Activated CD4-positive, alpha-beta T cell treated with anti-CD3 and anti-CD28 coated beads for 36 hours (primary cell): ENCODE results near the gene SLC35F6. TPM values are rescaled to one million over a fixed set of nuclear protein-coding genes. Genes with fewer than 3 reads are reported as not detected.
A peak's percentile ranks its signal among the peaks of the same experiment; 100 is the strongest.
"Not testable (repeated sequence)": the region's sequence is repeated elsewhere in the genome, so short reads cannot be mapped to it uniquely, and the experiment has no call there.

Source experiments
- ATAC-seq: fragments of 200-7000 bp; cut with Tn5 transposase; one replicate; pipeline ENCODE4 v1.10.0; 2021; ENCODE audit warnings: mild to moderate bottlenecking, moderate library complexity
- CTCF ChIA-PET: fragments of 350-600 bp; sonication (Branson Sonifier 250); formaldehyde crosslinking; loops from one replicate; lab custom pipeline; 2021; ENCODE audit warnings: antibody characterized with exemption; lab: Charles Lee
- POLR2A ChIA-PET: fragments of 350-600 bp; sonication (Branson Sonifier 250); formaldehyde crosslinking; loops from one replicate; lab custom pipeline; 2021; ENCODE audit warnings: antibody characterized with exemption, inconsistent platforms; lab: Charles Lee
- DNase-seq: peaks from one replicate; pipeline ENCODE4 v3.0.0-alpha.2; 2020
- H3K27ac Mint-ChIP-seq: one replicate; pipeline ENCODE4 v1.8.0; 2021; ENCODE audit warnings: mixed read lengths
- H3K27me3 Mint-ChIP-seq: one replicate; pipeline ENCODE4 v1.8.0; 2021; ENCODE audit warnings: mixed read lengths
- H3K36me3 Mint-ChIP-seq: one replicate; pipeline ENCODE4 v1.8.0; 2021; ENCODE audit warnings: low read depth, mixed read lengths
- H3K4me1 Mint-ChIP-seq: one replicate; pipeline ENCODE4 v1.8.0; 2021; ENCODE audit warnings: mixed read lengths
- H3K4me3 Mint-ChIP-seq: one replicate; pipeline ENCODE4 v1.8.0; 2021; ENCODE audit warnings: mild to moderate bottlenecking, moderate library complexity, mixed read lengths
- H3K9me3 Mint-ChIP-seq: one replicate; pipeline ENCODE4 v1.8.0; 2021; ENCODE audit warnings: low read depth, mixed read lengths
- intact Hi-C, 2 experiments: fragments of 100-400 bp; cut with DNase I in 1 of 2; cut with micrococcal nuclease in 1 of 2; formaldehyde crosslinking; loops; one replicate each; pipeline versions ENCODE4 v1.14.2 to v1.15.1; 2022 to 2024; cut with DNase I, micrococcal nuclease
- total RNA-seq, 2 experiments: library from RNA; stranded (reverse); gene quantifications; one replicate each; pipeline ENCODE4 v1.2.3, GENCODE V29; 2021

Gene SLC35F6
- total RNA-seq, 2 experiments from 2014 or later, result 5.0 to 5.6 TPM

GRCh38 chr2:26786207-26787028 is 22.3 kb downstream of the SLC35F6 start:
- Mint-ChIP-seq H3K4me3 (peak overlapping the region; percentile 80), H3K36me3 (peaks cover 31% of the 10 kb centered on the region), H3K27ac (peak overlapping the region; percentile 8), H3K27me3 (peaks cover 7% of the 10 kb centered on the region), H3K9me3 (peaks cover 5% of the 10 kb centered on the region), H3K4me1 (peaks cover 16% of the 10 kb centered on the region)
- ChIA-PET CTCF (interaction anchor here (0.6 to 1.1 kb wide), 3 partner anchors 60 to 434 kb away, joined by 3 read pairs; no protein-coding TSS in a partner anchor), POLR2A (interaction anchor here (0.6 to 1.0 kb wide), 2 partner anchors 56 to 60 kb away, joined by 3 read pairs; no protein-coding TSS in a partner anchor)
- peak; percentile 50 for DNase-seq
- intact Hi-C loops, result loop anchor here in 1 of 2 experiments (2.0 to 5.0 kb wide), 2 partner anchors 284 to 439 kb away; partner anchors contain the start of genes ADGRF3, OST4 and SELENOI
- peak; percentile 0 for ATAC-seq

GRCh38 chr2:26792720-26793119 is 28.6 kb downstream of the SLC35F6 start:
- ATAC-seq, result no peak
- peaks cover 62% of the 10 kb centered on the region for H3K36me3 Mint-ChIP-seq
- ChIA-PET POLR2A (no interaction called here), CTCF (interaction anchor here (1.0 kb wide), 1 partner anchor 19 kb away, joined by 3 read pairs; no protein-coding TSS in a partner anchor)
- H3K27ac Mint-ChIP-seq, result no peak overlapping the region
- intact Hi-C loops, result no loop called here
- peaks cover 3% of the 10 kb centered on the region for H3K4me1 Mint-ChIP-seq
- peaks cover 5% of the 10 kb centered on the region for H3K9me3 Mint-ChIP-seq
- no peak for DNase-seq
- H3K27me3 Mint-ChIP-seq, result peaks cover 6% of the 10 kb centered on the region
- no peak overlapping the region for H3K4me3 Mint-ChIP-seq

- intact Hi-C loops, result no loop called here
- H3K27me3 Mint-ChIP-seq, result no peaks in the 10 kb centered on the region
- H3K36me3 Mint-ChIP-seq, result peaks cover 61% of the 10 kb centered on the region
- CTCF ChIA-PET, result no interaction called here
- H3K27ac Mint-ChIP-seq, result no peak overlapping the region
- H3K9me3 Mint-ChIP-seq, result peaks cover 5% of the 10 kb centered on the region
- no peak overlapping the region for H3K4me3 Mint-ChIP-seq
- no peak for DNase-seq
- no peaks in the 10 kb centered on the region for H3K4me1 Mint-ChIP-seq
- POLR2A ChIA-PET, result no interaction called here
- no peak for ATAC-seq
Observed at GRCh38 chr2:26793518-26793917, 29.4 kb downstream of the SLC35F6 start.

GRCh38 chr2:26795135-26795534 is 31.1 kb downstream of the SLC35F6 start:
- POLR2A ChIA-PET, CTCF ChIA-PET, H3K27me3 Mint-ChIP-seq, ATAC-seq, H3K9me3 Mint-ChIP-seq, intact Hi-C loops, DNase-seq, H3K4me3 Mint-ChIP-seq, H3K4me1 Mint-ChIP-seq, H3K27ac Mint-ChIP-seq: not testable (repeated sequence)
- peaks cover 52% of the 10 kb centered on the region for H3K36me3 Mint-ChIP-seq

GRCh38 chr2:26801328-26801727 is 37.2 kb downstream of the SLC35F6 start:
- H3K27ac Mint-ChIP-seq, result no peak overlapping the region
- no peak overlapping the region for H3K4me3 Mint-ChIP-seq
- H3K4me1 Mint-ChIP-seq, result peaks cover 3% of the 10 kb centered on the region

GRCh38 chr2:26801796-26802195 is 37.7 kb downstream of the SLC35F6 start:
- peaks cover 3% of the 10 kb centered on the region for H3K4me1 Mint-ChIP-seq
- POLR2A ChIA-PET, result no interaction called here
- no peak for ATAC-seq
- H3K27ac Mint-ChIP-seq, result no peak overlapping the region
- intact Hi-C loops, result no loop called here
- H3K9me3 Mint-ChIP-seq, result no peaks in the 10 kb centered on the region
- no peaks in the 10 kb centered on the region for H3K27me3 Mint-ChIP-seq
- CTCF ChIA-PET, result no interaction called here
- DNase-seq, result no peak
- H3K36me3 Mint-ChIP-seq, result peaks cover 16% of the 10 kb centered on the region
- H3K4me3 Mint-ChIP-seq, result no peak overlapping the region

More at GRCh38 chr2:26801328-26801727, 37.2 kb downstream of the SLC35F6 start:
- ChIA-PET CTCF (no interaction called here), POLR2A (no interaction called here)
- DNase-seq (no peak), ATAC-seq (no peak)
- H3K9me3 Mint-ChIP-seq, result no peaks in the 10 kb centered on the region
- no peaks in the 10 kb centered on the region for H3K27me3 Mint-ChIP-seq
- intact Hi-C loops, result no loop called here
- peaks cover 20% of the 10 kb centered on the region for H3K36me3 Mint-ChIP-seq

GRCh38 chr2:26805241-26805676 is 41.2 kb downstream of the SLC35F6 start:
- Mint-ChIP-seq H3K4me1 (peaks cover 12% of the 10 kb centered on the region), H3K4me3 (no peak overlapping the region), H3K9me3 (no peaks in the 10 kb centered on the region), H3K36me3 (peaks cover 3% of the 10 kb centered on the region), H3K27ac (no peak overlapping the region), H3K27me3 (no peaks in the 10 kb centered on the region)
- intact Hi-C loops, result no loop called here
- no peak for DNase-seq
- CTCF ChIA-PET, result no interaction called here
- POLR2A ChIA-PET, result no interaction called here
- peak; percentile 58 for ATAC-seq

- H3K36me3 Mint-ChIP-seq, result no peaks in the 10 kb centered on the region
- ATAC-seq (no peak), DNase-seq (no peak)
- H3K27me3 Mint-ChIP-seq, result no peaks in the 10 kb centered on the region
- H3K4me3 Mint-ChIP-seq, result no peak overlapping the region
- peaks cover 29% of the 10 kb centered on the region for H3K4me1 Mint-ChIP-seq
- no peak overlapping the region for H3K27ac Mint-ChIP-seq
- intact Hi-C loops, result no loop called here
- POLR2A ChIA-PET, result no interaction called here
- H3K9me3 Mint-ChIP-seq, result no peaks in the 10 kb centered on the region
- CTCF ChIA-PET, result no interaction called here
Observed at GRCh38 chr2:26807788-26808460, 43.8 kb downstream of the SLC35F6 start.

GRCh38 chr2:26809211-26809610 is 45.1 kb downstream of the SLC35F6 start:
- H3K9me3 Mint-ChIP-seq, result no peaks in the 10 kb centered on the region
- peaks cover 29% of the 10 kb centered on the region for H3K4me1 Mint-ChIP-seq

GRCh38 chr2:26809876-26810577 is 45.9 kb downstream of the SLC35F6 start:
- ATAC-seq (peak; percentile 56), DNase-seq (no peak)
- Mint-ChIP-seq H3K27me3 (peaks cover 7% of the 10 kb centered on the region), H3K4me3 (peak overlapping the region; percentile 18), H3K9me3 (no peaks in the 10 kb centered on the region), H3K36me3 (no peaks in the 10 kb centered on the region), H3K27ac (peak overlapping the region; percentile 44), H3K4me1 (peaks cover 29% of the 10 kb centered on the region)
- POLR2A ChIA-PET, result no interaction called here
- CTCF ChIA-PET, result interaction anchor here (0.7 to 1.3 kb wide), 5 partner anchors 39 to 152 kb away, joined by 3 to 4 read pairs (median 3); no protein-coding TSS in a partner anchor
- intact Hi-C loops, result no loop called here

More at GRCh38 chr2:26809211-26809610, 45.1 kb downstream of the SLC35F6 start:
- H3K4me3 Mint-ChIP-seq, result no peak overlapping the region
- no peak overlapping the region for H3K27ac Mint-ChIP-seq
- intact Hi-C loops, result no loop called here
- ATAC-seq (peak; percentile 54), DNase-seq (peak; percentile 33)
- peaks cover 4% of the 10 kb centered on the region for H3K27me3 Mint-ChIP-seq
- ChIA-PET CTCF (interaction anchor here (0.7 to 1.1 kb wide), 4 partner anchors 38 to 153 kb away, joined by 3 to 4 read pairs (median 3); no protein-coding TSS in a partner anchor), POLR2A (no interaction called here)
- no peaks in the 10 kb centered on the region for H3K36me3 Mint-ChIP-seq

GRCh38 chr2:26811261-26811660 is 47.2 kb downstream of the SLC35F6 start:
- intact Hi-C loops, result no loop called here
- no peaks in the 10 kb centered on the region for H3K9me3 Mint-ChIP-seq
- H3K4me1 Mint-ChIP-seq, result peaks cover 26% of the 10 kb centered on the region
- DNase-seq (no peak), ATAC-seq (no peak)
- peaks cover 9% of the 10 kb centered on the region for H3K27me3 Mint-ChIP-seq
- H3K36me3 Mint-ChIP-seq, result no peaks in the 10 kb centered on the region
- CTCF ChIA-PET, result interaction anchor here (1.3 kb wide), 1 partner anchor 42 kb away, joined by 3 read pairs; no protein-coding TSS in a partner anchor
- no peak overlapping the region for H3K4me3 Mint-ChIP-seq
- POLR2A ChIA-PET, result no interaction called here
- H3K27ac Mint-ChIP-seq, result no peak overlapping the region
